ENCODE results near the gene LPGAT1. TPM values are rescaled to one million over a fixed set of nuclear protein-coding genes. Genes with fewer than 3 reads are reported as not detected.

Gene LPGAT1
- total RNA-seq, 1 experiment from 2014 or later: 41.7 TPM

GRCh38 chr1:211714154-211714553 lies 116.4 kb downstream of the LPGAT1 start:
- Histone ChIP-seq H2AFZ (ENCODE audit: low read length) (no peak overlapping the region), H3K9me3 (ENCODE audit: low read length) (no peaks in the 10 kb centered on the region), H3K36me3 (ENCODE audit: low read depth, low read length) (no peaks in the 10 kb centered on the region), H3K79me2 (ENCODE audit: low read length) (no peaks in the 10 kb centered on the region), H3F3A (ENCODE audit: low read length, unreplicated experiment) (no peaks in the 10 kb centered on the region), H3K4me3 (ENCODE audit: low read length) (no peak overlapping the region), H3K27me3 (ENCODE audit: low read length) (no peaks in the 10 kb centered on the region), H3K4me2 (ENCODE audit: low read length) (no peak overlapping the region), H3K9me2 (replicated peaks; ENCODE audit: low read length) (no peaks in the 10 kb centered on the region), H3K4me1 (ENCODE audit: insufficient read depth, low read length) (no peaks in the 10 kb centered on the region), H4K20me1 (ENCODE audit: low read length) (no peaks in the 10 kb centered on the region), H3K27ac (ENCODE audit: low read length) (no peak overlapping the region), H3K9ac (ENCODE audit: low read length) (no peak overlapping the region)
- ChIA-PET POLR2A (ENCODE audit: unreplicated experiment) (no interaction called here), CTCF (no interaction called here)
- intact Hi-C loops (cut with micrococcal nuclease): no loop called here
- TF ChIP-seq EZH2 (IDR thresholded peaks at IDR 0.05; ENCODE audit: low read length, unreplicated experiment) (no peak), EZH2phosphoT487 (IDR thresholded peaks at IDR 0.05; ENCODE audit: borderline replicate concordance, low read length) (no peak), CTCF (conservative IDR thresholded peaks at IDR 0.05; ENCODE audit: low read depth, low read length) (no peak)
- DNase-seq (no peak), ATAC-seq (no peak)
- BruUV-seq (replicated peaks): no TSS peak

- H3F3A ChIP-seq (ENCODE audit: low read length, unreplicated experiment): no peaks in the 10 kb centered on the region
- intact Hi-C loops (cut with micrococcal nuclease): no loop called here
- no peaks in the 10 kb centered on the region for H3K36me3 ChIP-seq (ENCODE audit: low read depth, low read length)
- H3K4me2 ChIP-seq (ENCODE audit: low read length): no peak overlapping the region
- no peaks in the 10 kb centered on the region for H3K9me2 ChIP-seq (replicated peaks; ENCODE audit: low read length)
- no peak for TF ChIP-seq EZH2phosphoT487 (IDR thresholded peaks at IDR 0.05; ENCODE audit: borderline replicate concordance, low read length)
- no peaks in the 10 kb centered on the region for H4K20me1 ChIP-seq (ENCODE audit: low read length)
- ChIA-PET CTCF (no interaction called here), POLR2A (ENCODE audit: unreplicated experiment) (no interaction called here)
- H3K9me3 ChIP-seq (ENCODE audit: low read length): no peaks in the 10 kb centered on the region
- BruUV-seq (replicated peaks): no TSS peak
- ATAC-seq (no peak), DNase-seq (no peak)
- no peak overlapping the region for H3K9ac ChIP-seq (ENCODE audit: low read length)
- H3K27me3 ChIP-seq (ENCODE audit: low read length): no peaks in the 10 kb centered on the region
- H3K79me2 ChIP-seq (ENCODE audit: low read length): no peaks in the 10 kb centered on the region
- H2AFZ ChIP-seq (ENCODE audit: low read length): no peak overlapping the region
- H3K4me1 ChIP-seq (ENCODE audit: insufficient read depth, low read length): no peaks in the 10 kb centered on the region
- no peak overlapping the region for H3K27ac ChIP-seq (ENCODE audit: low read length)
- no peak overlapping the region for H3K4me3 ChIP-seq (ENCODE audit: low read length)
Measured at GRCh38 chr1:211713231-211713630, 117.3 kb downstream of the LPGAT1 start.

- Histone ChIP-seq H3K79me2 (ENCODE audit: low read length) (no peaks in the 10 kb centered on the region), H3K36me3 (ENCODE audit: low read depth, low read length) (no peaks in the 10 kb centered on the region), H3K4me2 (ENCODE audit: low read length) (no peak overlapping the region), H3K9me2 (replicated peaks; ENCODE audit: low read length) (no peaks in the 10 kb centered on the region), H3K9ac (ENCODE audit: low read length) (no peak overlapping the region), H3F3A (ENCODE audit: low read length, unreplicated experiment) (no peaks in the 10 kb centered on the region), H2AFZ (ENCODE audit: low read length) (no peak overlapping the region), H3K4me3 (ENCODE audit: low read length) (no peak overlapping the region), H3K27ac (ENCODE audit: low read length) (no peak overlapping the region), H3K4me1 (ENCODE audit: insufficient read depth, low read length) (no peaks in the 10 kb centered on the region), H3K27me3 (ENCODE audit: low read length) (no peaks in the 10 kb centered on the region), H4K20me1 (ENCODE audit: low read length) (no peaks in the 10 kb centered on the region), H3K9me3 (ENCODE audit: low read length) (no peaks in the 10 kb centered on the region)
- ATAC-seq (no peak), DNase-seq (no peak)
- intact Hi-C loops (cut with micrococcal nuclease): no loop called here
- no peak for TF ChIP-seq EZH2phosphoT487 (IDR thresholded peaks at IDR 0.05; ENCODE audit: borderline replicate concordance, low read length)
- TF ChIP-seq CTCF (conservative IDR thresholded peaks at IDR 0.05; ENCODE audit: low read depth, low read length): no peak
- no peak for TF ChIP-seq EZH2 (IDR thresholded peaks at IDR 0.05; ENCODE audit: low read length, unreplicated experiment)
- ChIA-PET CTCF (no interaction called here), POLR2A (ENCODE audit: unreplicated experiment) (no interaction called here)
- BruUV-seq (replicated peaks): no TSS peak
Measured at GRCh38 chr1:211711315-211711705, 119.3 kb downstream of the LPGAT1 start.

Data from PC-3 (cell line).